B cell (primary cell): ENCODE results near the gene RARRES2. TPM values are rescaled to one million over a fixed set of nuclear protein-coding genes. Genes with fewer than 3 reads are reported as not detected.
"Not testable (repeated sequence)": the region's sequence is repeated elsewhere in the genome, so short reads cannot be mapped to it uniquely, and the experiment has no call there.

Source experiments
- ATAC-seq: fragments of 200-7000 bp; cut with Tn5 transposase; one replicate; pipeline ENCODE4 v1.10.0; 2021; ENCODE audit warnings: low read depth, mild to moderate bottlenecking, moderate number of reproducible peaks, moderate library complexity
- CTCF ChIA-PET: fragments of 350-600 bp; sonication (Branson Sonifier 250); formaldehyde crosslinking; loops from one replicate; lab custom pipeline; 2021; ENCODE audit warnings: antibody characterized with exemption, inconsistent platforms; lab: Charles Lee
- POLR2A ChIA-PET: fragments of 350-600 bp; sonication (Branson Sonifier 250); formaldehyde crosslinking; loops from one replicate; lab custom pipeline; 2021; ENCODE audit warnings: antibody characterized with exemption; lab: Charles Lee
- DNase-seq: peaks from one replicate; pipeline ENCODE4 v3.0.0; 2013
- H2AFZ ChIP-seq: 2 replicates; pipeline ENCODE4 v1.6.1; 2012; ENCODE audit warnings: mild to moderate bottlenecking, low read depth, low read length; ENCODE audit not compliant: insufficient read depth, poor library complexity, severe bottlenecking
- H3K27ac ChIP-seq, 2 donors: 1 replicate in 1 of 2; 2 replicates in 1 of 2; pipeline ENCODE4 v1.5.1; 2012 to 2013; ENCODE audit warnings: low read length in 2 of 2, mild to moderate bottlenecking in 2 of 2, moderate library complexity in 1 of 2
- H3K27me3 ChIP-seq, 4 experiments: fragments of 200-600 bp in 1 of 4; sonication (generic) in 1 of 4; replicated peaks in 1 of 4; 1 replicate in 2 of 4; 2 replicates in 2 of 4; pipeline versions ENCODE4 v1.6.1 to v1.7.0; 2013 to 2016; ENCODE audit warnings: low read length in 3 of 4, mild to moderate bottlenecking in 2 of 4, mixed read lengths in 1 of 4, moderate library complexity in 1 of 4; ENCODE audit not compliant: insufficient read depth in 4 of 4, control insufficient read depth in 3 of 4; ENCODE audit errors: control extremely low read depth in 1 of 4
- H3K36me3 ChIP-seq, 2 experiments: replicated peaks in 1 of 2; 1 replicate in 1 of 2; 2 replicates in 1 of 2; pipeline versions ENCODE4 v1.6.1 to v1.7.1; 2013; ENCODE audit warnings: low read length in 1 of 2; ENCODE audit not compliant: insufficient read depth in 2 of 2, control insufficient read depth in 1 of 2; ENCODE audit errors: control extremely low read depth in 1 of 2, extremely low read depth in 1 of 2
- H3K4me1 ChIP-seq, 2 donors: fragments of 200-600 bp in 1 of 2; sonication (generic) in 1 of 2; 1 replicate in 1 of 2; 2 replicates in 1 of 2; pipeline versions ENCODE4 v1.5.1 to v1.6.1; 2013 to 2017; ENCODE audit warnings: low read length in 2 of 2; ENCODE audit not compliant: control insufficient read depth in 2 of 2, insufficient read depth in 2 of 2
- H3K4me2 ChIP-seq: replicated peaks from 2 replicates; pipeline ENCODE3; 2012; ENCODE audit warnings: mild to moderate bottlenecking, low read depth, low read length; ENCODE audit not compliant: poor library complexity, severe bottlenecking
- H3K4me3 ChIP-seq, 5 experiments: fragments of 200-600 bp in 1 of 5; sonication (generic) in 1 of 5; 1 replicate in 3 of 5; 2 replicates in 2 of 5; pipeline versions ENCODE4 v1.5.1 to v1.7.0; 2011 to 2016; ENCODE audit warnings: low read length in 4 of 5, mild to moderate bottlenecking in 4 of 5, low read depth in 2 of 5, control low read depth in 1 of 5, moderate library complexity in 1 of 5; ENCODE audit not compliant: insufficient read depth in 1 of 5; ENCODE audit errors: control extremely low read depth in 1 of 5, extremely low read depth in 1 of 5
- H3K79me2 ChIP-seq: fragments of 200-600 bp; sonication (generic); one replicate; pipeline ENCODE4 v1.6.0; 2016; ENCODE audit warnings: low read length; ENCODE audit not compliant: control insufficient read depth, insufficient read depth
- H3K9ac ChIP-seq: fragments of 200-600 bp; sonication (generic); 2 replicates; pipeline ENCODE4 v1.6.1; 2017; ENCODE audit warnings: mild to moderate bottlenecking, low read length, moderate library complexity
- H3K9me3 ChIP-seq, 3 donors: one replicate each; pipeline versions ENCODE4 v1.6.1 to v1.7.1; 2013; ENCODE audit warnings: low read length in 2 of 3; ENCODE audit not compliant: control insufficient read depth in 2 of 3, insufficient read depth in 1 of 3; ENCODE audit errors: control extremely low read depth in 1 of 3
- H4K20me1 ChIP-seq: 2 replicates; pipeline ENCODE4 v1.6.0; 2012; ENCODE audit warnings: mild to moderate bottlenecking, low read length; ENCODE audit not compliant: insufficient read depth, control insufficient read depth, poor library complexity, severe bottlenecking
- H3K27ac Mint-ChIP-seq: one replicate; pipeline ENCODE4 v1.8.0; 2021; ENCODE audit warnings: mixed read lengths
- H3K27me3 Mint-ChIP-seq: one replicate; pipeline ENCODE4 v1.8.0; 2021; ENCODE audit warnings: mixed read lengths
- H3K4me1 Mint-ChIP-seq: one replicate; pipeline ENCODE4 v1.8.0; 2021; ENCODE audit warnings: mixed read lengths
- H3K4me3 Mint-ChIP-seq: one replicate; pipeline ENCODE4 v1.8.0; 2021; ENCODE audit warnings: mixed read lengths
- H3K9me3 Mint-ChIP-seq: one replicate; pipeline ENCODE4 v1.8.0; 2022; ENCODE audit warnings: mixed read lengths; ENCODE audit not compliant: insufficient read depth
- WGBS: methylation state at CpG from one replicate; pipeline ENCODE4 v1.1.5; 2013; ENCODE audit warnings: missing lambda C conversion rate; ENCODE audit not compliant: insufficient coverage; 5-methylcytosine and 5-hydroxymethylcytosine counted together
- intact Hi-C: fragments of 100-400 bp; cut with micrococcal nuclease; formaldehyde crosslinking; loops from one replicate; pipeline ENCODE4 v1.10.0; 2022
- polyA plus RNA-seq: library from polyadenylated mRNA; depleted of rRNA; stranded (reverse); fragments of >200 nt; gene quantifications from 2 replicates; pipeline ENCODE4 v1.2.3, GENCODE V29; 2012
- total RNA-seq, 2 donors: library from RNA; stranded (reverse); fragments of 120-200 nt in 1 of 2; gene quantifications; 1 replicate in 1 of 2; 2 replicates in 1 of 2; pipeline versions ENCODE4 v1.2.3 to v1.2.4, GENCODE V29; 2013 to 2022

Gene RARRES2
- total and polyA plus RNA-seq, 2 donors (not counting 1 experiment from before 2014, with no cell fraction given) = not detected

DNA sequence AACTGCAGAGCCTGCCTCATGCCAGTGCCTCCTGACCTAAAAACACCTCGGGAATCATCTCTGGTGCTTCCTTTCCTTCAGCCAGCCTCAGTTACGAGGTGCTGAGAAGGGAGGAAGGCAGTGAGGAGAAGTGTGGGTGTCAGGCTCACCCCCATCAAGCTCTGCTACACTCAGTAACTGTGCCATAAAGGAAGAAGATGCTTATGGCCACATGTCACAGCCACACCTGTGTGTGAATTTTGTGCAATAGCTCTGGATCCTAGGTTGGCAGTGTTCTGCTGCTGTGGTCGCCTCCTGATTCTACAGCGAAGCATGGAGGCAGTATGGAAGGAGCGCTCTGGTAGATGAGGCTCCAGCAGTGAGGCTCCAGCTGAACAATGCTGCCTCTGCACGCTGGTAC, 52.6 kb downstream of the RARRES2 start:
- H4K20me1 ChIP-seq, POLR2A ChIA-PET, H3K4me2 ChIP-seq, H3K9ac ChIP-seq, H3K27me3 ChIP-seq, H3K4me3 ChIP-seq, H3K9me3 Mint-ChIP-seq, CTCF ChIA-PET, H3K9me3 ChIP-seq, H3K4me1 Mint-ChIP-seq, H3K4me1 ChIP-seq, H3K27ac Mint-ChIP-seq, H3K79me2 ChIP-seq, DNase-seq, H3K36me3 ChIP-seq, H3K27me3 Mint-ChIP-seq, H2AFZ ChIP-seq, H3K27ac ChIP-seq, H3K4me3 Mint-ChIP-seq, ATAC-seq: not testable (repeated sequence)
- WGBS = 94% methylated on average over 3 of the region's 6 CpGs
- intact Hi-C loops = loop anchor here (5.0 kb wide), 1 partner anchor 468 kb away; no protein-coding TSS in a partner anchor

Other genes with a start within 250 kb of the RARRES2 start
- gene LRRC61, start 18.3 kb downstream of the RARRES2 start, total RNA-seq = 12.8 and 15.5 TPM in 2 replicates
- gene LRRC61, start 18.3 kb downstream of the RARRES2 start, polyA plus RNA-seq = 5.3 and 12.9 TPM in 2 replicates
- 20.7 TPM in 2 replicates for gene ACTR3C, start 18.1 kb downstream of the RARRES2 start, total RNA-seq
- gene ACTR3C, start 18.1 kb downstream of the RARRES2 start, polyA plus RNA-seq = 4.0 and 5.0 TPM in 2 replicates
- 190 and 193 TPM in 2 replicates for gene REPIN1, start 27.2 kb upstream of the RARRES2 start, total RNA-seq
- gene REPIN1, start 27.2 kb upstream of the RARRES2 start, polyA plus RNA-seq = 126 and 165 TPM in 2 replicates
- 12.1 and 12.5 TPM in 2 replicates for gene ZNF775, start 37.7 kb upstream of the RARRES2 start, total RNA-seq
- 3.7 and 4.2 TPM in 2 replicates for gene ZNF775, start 37.7 kb upstream of the RARRES2 start, polyA plus RNA-seq
- gene GIMAP8, start 109.0 kb upstream of the RARRES2 start, total RNA-seq = 0.47 and 0.78 TPM in 2 replicates
- gene GIMAP8, start 109.0 kb upstream of the RARRES2 start, polyA plus RNA-seq = 0.34 and 0.52 TPM in 2 replicates
- 0.30 and 0.41 TPM in 2 replicates for gene GIMAP7, start 173.2 kb upstream of the RARRES2 start, total RNA-seq
- 0.16 and 1.7 TPM in 2 replicates for gene GIMAP7, start 173.2 kb upstream of the RARRES2 start, polyA plus RNA-seq
- gene GIMAP4, start 225.8 kb upstream of the RARRES2 start, total RNA-seq = 0.27 and 0.85 TPM in 2 replicates
- 0.30 and 0.66 TPM in 2 replicates for gene GIMAP4, start 225.8 kb upstream of the RARRES2 start, polyA plus RNA-seq